ENCODE data around the gene PTPRD.
"Not testable (repeated sequence)": the region's sequence is repeated elsewhere in the genome, so short reads cannot be mapped to it uniquely, and the experiment has no call there.

Gene PTPRD

GRCh38 chr9:9949978-9950377 lies 662.8 kb downstream of the PTPRD start:
- DNase-seq, result no peak

- no peak for DNase-seq
These were observed 663.4 kb downstream of the PTPRD start for GRCh38 chr9:9949368-9949767.

GRCh38 chr9:9945966-9946365 lies 666.8 kb downstream of the PTPRD start:
- no peak for DNase-seq

GRCh38 chr9:9942764-9943424 lies 669.9 kb downstream of the PTPRD start:
- peak; percentile 55 to 60 for DNase-seq

- DNase-seq, result no peak
These were observed 674.4 kb downstream of the PTPRD start for GRCh38 chr9:9938432-9938831.

- not testable (repeated sequence) for DNase-seq
These were observed 681.3 kb downstream of the PTPRD start for GRCh38 chr9:9931464-9931863.

- no peak for DNase-seq
These were observed 688.4 kb downstream of the PTPRD start for GRCh38 chr9:9924376-9924775.

GRCh38 chr9:9921805-9922204 lies 691.0 kb downstream of the PTPRD start:
- no peak for DNase-seq

- no peak for DNase-seq
These were observed 692.3 kb downstream of the PTPRD start for GRCh38 chr9:9920425-9921060.

GRCh38 chr9:9919174-9919775 lies 693.5 kb downstream of the PTPRD start:
- no peak for DNase-seq

GRCh38 chr9:9917400-9917799 lies 695.4 kb downstream of the PTPRD start:
- no peak for DNase-seq

- DNase-seq, result no peak
These were observed 698.6 kb downstream of the PTPRD start for GRCh38 chr9:9914174-9914573.

- DNase-seq, result no peak
These were observed 699.4 kb downstream of the PTPRD start for GRCh38 chr9:9913276-9913832.

GRCh38 chr9:9912459-9912858 lies 700.3 kb downstream of the PTPRD start:
- DNase-seq, result no peak

GRCh38 chr9:9905736-9906135 lies 707.1 kb downstream of the PTPRD start:
- no peak for DNase-seq

GRCh38 chr9:9904041-9904440 lies 708.8 kb downstream of the PTPRD start:
- DNase-seq, result no peak

GRCh38 chr9:9901624-9902023 lies 711.2 kb downstream of the PTPRD start:
- no peak for DNase-seq

- DNase-seq, result no peak
These were observed 719.0 kb downstream of the PTPRD start for GRCh38 chr9:9893837-9894236.

- DNase-seq, result no peak
These were observed 720.6 kb downstream of the PTPRD start for GRCh38 chr9:9892217-9892616.

- no peak for DNase-seq
These were observed 731.1 kb downstream of the PTPRD start for GRCh38 chr9:9881692-9882091.

GRCh38 chr9:9874270-9874669 lies 738.5 kb downstream of the PTPRD start:
- no peak for DNase-seq

- no peak for DNase-seq
These were observed 750.5 kb downstream of the PTPRD start for GRCh38 chr9:9862235-9862810.

GRCh38 chr9:9855177-9856078 lies 757.4 kb downstream of the PTPRD start:
- no peak for DNase-seq

Data from stimulated activated CD4-positive, alpha-beta T cell treated with anti-CD3 and anti-CD28 coated beads, Interleukin-2, amount 100 ng/mL, for 24 hours (primary cell).